Measurements from ENCODE around the gene KLRC3.

GRCh38 chr12:10395390-10395998 is 24.9 kb downstream of the KLRC3 start:
- TF ChIP-seq CTCF (IDR thresholded peaks at IDR 0.05), result no peak
- TF ChIP-seq POLR2A (IDR thresholded peaks at IDR 0.05), result no peak

Data from lower leg skin (tissue), 3 donors.